KOPT-K1 (cell line): Measurements from ENCODE around the gene PLXNC1.

Experiments used
- H3K27ac ChIP-seq: fragments of 200-600 bp; sonication (generic); 2 replicates; pipeline ENCODE4 v1.5.1; 2016; ENCODE audit warnings: antibody characterized with exemption, mild to moderate bottlenecking, low read depth, low read length; ENCODE audit not compliant: poor library complexity, severe bottlenecking
- H3K36me3 ChIP-seq: fragments of 200-600 bp; sonication (generic); 2 replicates; pipeline ENCODE4 v1.5.1; 2017; ENCODE audit warnings: antibody characterized with exemption, mild to moderate bottlenecking, low read length, moderate library complexity; ENCODE audit not compliant: insufficient read depth
- H3K9me3 ChIP-seq: fragments of 200-600 bp; sonication (generic); 2 replicates; pipeline ENCODE4 v1.5.1; 2017; ENCODE audit warnings: antibody characterized with exemption, low read length, mild to moderate bottlenecking; ENCODE audit not compliant: insufficient read depth, poor library complexity, severe bottlenecking

Gene PLXNC1

DNA sequence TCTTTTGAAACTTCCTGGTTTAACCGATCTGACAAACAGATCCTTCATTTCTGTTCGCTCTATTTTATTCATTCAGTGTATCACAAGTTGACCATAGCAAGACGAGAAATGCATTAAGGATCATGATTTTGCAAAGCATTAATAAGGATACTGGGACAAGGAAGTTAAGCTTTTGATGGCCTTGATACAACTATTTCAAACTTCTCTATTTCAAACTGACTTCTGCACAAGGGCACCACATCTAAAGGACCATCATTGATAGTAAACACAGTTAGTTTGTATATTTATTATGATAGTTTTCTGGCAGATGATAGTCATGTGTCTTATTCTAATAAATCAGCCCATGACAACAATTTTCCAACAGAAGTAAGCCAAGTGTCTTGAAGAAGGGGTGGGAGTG lies 25.8 kb upstream of the PLXNC1 start:
- H3K27ac ChIP-seq: no peak overlapping the region
- no peaks in the 10 kb centered on the region for H3K36me3 ChIP-seq
- H3K9me3 ChIP-seq: no peaks in the 10 kb centered on the region

- Histone ChIP-seq H3K27ac (no peak overlapping the region), H3K9me3 (no peaks in the 10 kb centered on the region), H3K36me3 (no peaks in the 10 kb centered on the region)
Observed at GRCh38 chr12:94123127-94123526, 25.2 kb upstream of the PLXNC1 start.

- H3K36me3 ChIP-seq: no peaks in the 10 kb centered on the region
- H3K9me3 ChIP-seq: no peaks in the 10 kb centered on the region
- no peak overlapping the region for H3K27ac ChIP-seq
Observed at GRCh38 chr12:94126067-94126466, 22.3 kb upstream of the PLXNC1 start.

DNA sequence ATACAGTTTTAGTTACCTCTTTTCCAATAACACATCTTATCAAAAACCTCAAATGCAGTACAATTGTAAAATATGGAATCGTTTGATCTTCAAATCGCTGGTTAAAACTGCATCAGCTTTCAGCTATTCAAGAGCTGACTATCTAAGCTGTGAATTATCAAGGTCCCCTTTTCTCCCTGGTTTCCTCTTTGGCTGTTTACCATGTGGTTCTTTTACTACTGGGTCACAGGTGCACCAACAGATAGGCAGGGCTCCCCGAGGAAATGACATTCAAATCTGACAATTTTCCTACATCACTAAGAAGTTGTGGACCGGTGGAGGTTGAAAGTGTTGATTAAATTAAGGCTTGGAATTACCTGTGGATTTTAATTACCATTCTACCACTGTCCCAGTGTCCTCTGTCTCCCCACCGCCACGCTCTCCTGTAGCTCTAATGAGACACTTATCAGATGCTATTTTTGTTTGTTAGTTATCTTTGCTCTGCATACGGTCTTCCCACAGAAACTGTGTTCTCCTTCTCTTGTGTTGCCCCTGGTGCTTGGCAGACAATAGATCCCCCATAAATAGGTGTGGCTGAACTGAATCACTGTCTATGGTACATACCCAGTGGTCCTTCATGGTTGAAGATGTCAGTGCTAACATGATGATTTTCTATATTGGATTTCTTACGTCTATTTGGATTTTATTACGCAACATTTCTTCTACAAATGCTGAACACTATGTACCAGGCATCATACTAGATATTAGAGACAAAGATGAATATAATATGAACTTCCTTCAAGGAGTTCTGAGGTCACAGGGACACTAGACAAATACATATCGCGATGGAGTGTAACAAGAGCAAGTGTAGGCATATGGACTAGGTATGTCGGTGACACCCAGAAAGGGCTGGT lies 20.9 kb upstream of the PLXNC1 start:
- no peaks in the 10 kb centered on the region for H3K9me3 ChIP-seq
- no peaks in the 10 kb centered on the region for H3K36me3 ChIP-seq
- H3K27ac ChIP-seq: no peak overlapping the region

DNA sequence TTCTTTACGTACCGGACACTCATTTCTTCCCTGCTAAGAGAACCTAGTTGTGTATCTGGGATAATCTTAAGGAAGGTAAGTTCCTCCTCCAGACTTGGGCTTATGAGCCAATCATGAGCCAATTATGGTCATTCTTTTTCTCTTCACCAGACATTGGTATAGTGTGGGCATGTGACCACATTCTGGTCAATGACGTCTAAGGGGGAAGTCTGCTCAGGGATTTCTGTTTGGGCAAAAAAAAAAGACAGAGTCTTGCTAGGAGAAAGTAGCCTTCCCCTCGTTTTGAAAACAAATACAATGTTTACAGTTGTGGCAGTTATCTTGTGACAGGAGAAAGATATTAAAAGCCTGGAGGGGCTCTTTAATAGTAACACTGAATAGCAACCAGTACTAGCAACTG lies 20.1 kb upstream of the PLXNC1 start:
- Histone ChIP-seq H3K9me3 (no peaks in the 10 kb centered on the region), H3K36me3 (no peaks in the 10 kb centered on the region), H3K27ac (no peak overlapping the region)

GRCh38 chr12:94133964-94134795 lies 14.2 kb upstream of the PLXNC1 start:
- Histone ChIP-seq H3K27ac (no peak overlapping the region), H3K36me3 (no peaks in the 10 kb centered on the region), H3K9me3 (no peaks in the 10 kb centered on the region)

DNA sequence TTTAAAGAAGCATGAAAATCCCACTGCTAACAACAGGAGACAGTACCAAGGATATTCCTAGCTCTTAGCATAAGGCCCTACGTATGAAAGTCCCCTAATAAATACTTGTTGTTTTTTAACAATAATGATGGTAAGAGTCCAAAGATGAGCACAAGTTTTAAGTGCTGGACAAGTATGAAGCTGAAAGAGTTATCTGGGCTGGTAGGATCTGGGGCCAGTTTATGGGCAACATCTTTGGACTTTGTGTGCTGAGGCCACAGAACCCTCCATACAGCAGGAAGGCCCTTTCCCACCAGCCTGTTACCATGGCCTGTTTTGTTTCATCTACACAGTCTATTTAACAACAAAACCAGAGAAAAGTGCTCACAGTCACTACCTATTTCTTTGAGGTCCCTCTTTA lies 12.5 kb upstream of the PLXNC1 start:
- no peaks in the 10 kb centered on the region for H3K36me3 ChIP-seq
- no peak overlapping the region for H3K27ac ChIP-seq
- no peaks in the 10 kb centered on the region for H3K9me3 ChIP-seq

GRCh38 chr12:94139816-94140215 lies 8.6 kb upstream of the PLXNC1 start:
- no peak overlapping the region for H3K27ac ChIP-seq
- H3K9me3 ChIP-seq: no peaks in the 10 kb centered on the region
- no peaks in the 10 kb centered on the region for H3K36me3 ChIP-seq

DNA sequence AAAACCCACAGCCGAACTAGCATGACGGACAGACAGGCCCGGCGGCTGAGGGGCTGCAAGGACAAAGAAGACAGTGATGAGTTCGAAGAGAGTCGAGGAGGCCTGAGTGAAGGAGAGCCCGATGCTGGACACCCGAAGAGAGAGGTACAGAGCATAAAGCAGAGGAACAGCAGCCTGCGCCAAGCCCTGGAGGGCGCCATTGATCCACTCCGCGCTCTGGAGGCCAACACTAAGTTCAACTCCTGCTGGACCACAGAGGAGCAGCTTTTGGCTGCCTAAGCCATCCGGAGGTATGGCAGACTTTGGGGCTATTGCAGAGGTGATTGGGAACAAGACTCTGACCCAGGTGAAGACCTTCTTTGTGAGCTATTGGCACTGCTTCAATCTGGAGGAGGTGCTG lies 7.8 kb upstream of the PLXNC1 start:
- H3K36me3 ChIP-seq: no peaks in the 10 kb centered on the region
- H3K9me3 ChIP-seq: no peaks in the 10 kb centered on the region
- no peak overlapping the region for H3K27ac ChIP-seq

DNA sequence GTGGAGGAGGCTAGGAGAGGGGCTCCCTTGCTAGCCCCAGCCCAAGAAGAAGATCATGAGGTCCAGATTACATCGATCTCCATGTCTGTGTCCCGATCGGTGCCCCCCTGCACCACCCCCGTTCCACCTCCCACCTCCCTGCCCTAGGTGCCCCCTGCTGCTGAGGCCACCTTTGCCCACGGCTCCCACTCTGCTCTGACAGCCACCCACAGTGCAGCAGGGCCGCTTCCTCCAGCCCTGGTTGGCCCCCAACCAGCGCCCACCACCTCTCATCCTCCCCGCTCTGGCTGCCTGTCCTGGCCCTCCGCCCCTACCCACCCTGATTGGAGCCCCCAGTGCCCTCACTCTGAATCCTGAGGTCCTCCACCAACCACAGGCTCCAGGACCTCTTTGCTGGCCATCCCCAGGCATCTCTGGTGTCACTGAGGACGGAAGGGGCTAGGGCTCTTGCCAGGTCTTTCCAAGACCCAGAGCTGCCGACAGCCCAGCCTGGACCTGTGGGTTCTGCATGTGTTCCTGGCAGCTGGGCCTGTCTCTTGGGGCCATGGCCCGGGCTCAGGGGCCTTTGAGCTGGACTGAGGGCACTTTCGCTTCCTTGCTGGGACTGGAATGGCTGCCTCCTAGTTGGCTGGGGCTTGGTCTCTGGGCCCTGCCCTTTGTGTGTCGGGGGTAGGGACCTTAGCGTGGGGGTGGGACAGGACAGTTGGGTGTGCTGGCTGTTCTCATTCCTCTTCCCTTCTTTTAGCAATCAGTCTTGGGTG lies 7.2 kb upstream of the PLXNC1 start:
- H3K9me3 ChIP-seq: no peaks in the 10 kb centered on the region
- no peak overlapping the region for H3K27ac ChIP-seq

GRCh38 chr12:94141892-94142291 lies 6.5 kb upstream of the PLXNC1 start:
- no peaks in the 10 kb centered on the region for H3K36me3 ChIP-seq

More for the DNA sequence above, 7.2 kb upstream of the PLXNC1 start:
- no peaks in the 10 kb centered on the region for H3K36me3 ChIP-seq

GRCh38 chr12:94143438-94143837 lies 4.9 kb upstream of the PLXNC1 start:
- no peaks in the 10 kb centered on the region for H3K9me3 ChIP-seq
- no peak overlapping the region for H3K27ac ChIP-seq
- H3K36me3 ChIP-seq: no peaks in the 10 kb centered on the region

More at GRCh38 chr12:94141892-94142291, 6.5 kb upstream of the PLXNC1 start:
- Histone ChIP-seq H3K27ac (no peak overlapping the region), H3K9me3 (no peaks in the 10 kb centered on the region)

DNA sequence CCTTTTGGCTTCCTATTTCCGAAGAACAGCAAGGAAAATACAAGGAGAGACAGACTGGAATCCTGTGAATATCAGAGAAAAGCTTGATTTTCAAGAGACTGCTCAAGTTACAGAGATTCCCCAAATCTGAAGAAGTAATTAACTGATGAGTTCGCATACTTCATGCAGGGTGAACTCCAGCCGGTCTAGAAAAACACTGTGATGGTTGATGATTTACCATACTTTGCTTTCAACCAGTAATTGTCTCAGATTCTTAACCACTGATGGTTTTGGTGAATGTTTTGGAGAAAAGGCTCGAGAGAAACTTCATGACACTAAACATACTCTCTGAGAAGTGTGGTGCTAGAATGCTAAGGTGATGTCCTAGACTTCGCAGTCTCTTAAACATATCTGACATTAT lies 4.4 kb upstream of the PLXNC1 start:
- no peak overlapping the region for H3K27ac ChIP-seq
- no peaks in the 10 kb centered on the region for H3K36me3 ChIP-seq

GRCh38 chr12:94144781-94145180 lies 3.6 kb upstream of the PLXNC1 start:
- no peak overlapping the region for H3K27ac ChIP-seq
- H3K36me3 ChIP-seq: no peaks in the 10 kb centered on the region
- H3K9me3 ChIP-seq: no peaks in the 10 kb centered on the region

More for the DNA sequence above, 4.4 kb upstream of the PLXNC1 start:
- H3K9me3 ChIP-seq: no peaks in the 10 kb centered on the region
